ENCODE data around the gene DNM2. TPM values are rescaled to one million over a fixed set of nuclear protein-coding genes. Genes with fewer than 3 reads are reported as not detected.

Gene DNM2
- total and polyA plus RNA-seq, 10 of the 15 experiments (the other 5 are each of a cell fraction or from before 2014, with no cell fraction given): 1.2 to 146 (median 68.9) TPM

DNA sequence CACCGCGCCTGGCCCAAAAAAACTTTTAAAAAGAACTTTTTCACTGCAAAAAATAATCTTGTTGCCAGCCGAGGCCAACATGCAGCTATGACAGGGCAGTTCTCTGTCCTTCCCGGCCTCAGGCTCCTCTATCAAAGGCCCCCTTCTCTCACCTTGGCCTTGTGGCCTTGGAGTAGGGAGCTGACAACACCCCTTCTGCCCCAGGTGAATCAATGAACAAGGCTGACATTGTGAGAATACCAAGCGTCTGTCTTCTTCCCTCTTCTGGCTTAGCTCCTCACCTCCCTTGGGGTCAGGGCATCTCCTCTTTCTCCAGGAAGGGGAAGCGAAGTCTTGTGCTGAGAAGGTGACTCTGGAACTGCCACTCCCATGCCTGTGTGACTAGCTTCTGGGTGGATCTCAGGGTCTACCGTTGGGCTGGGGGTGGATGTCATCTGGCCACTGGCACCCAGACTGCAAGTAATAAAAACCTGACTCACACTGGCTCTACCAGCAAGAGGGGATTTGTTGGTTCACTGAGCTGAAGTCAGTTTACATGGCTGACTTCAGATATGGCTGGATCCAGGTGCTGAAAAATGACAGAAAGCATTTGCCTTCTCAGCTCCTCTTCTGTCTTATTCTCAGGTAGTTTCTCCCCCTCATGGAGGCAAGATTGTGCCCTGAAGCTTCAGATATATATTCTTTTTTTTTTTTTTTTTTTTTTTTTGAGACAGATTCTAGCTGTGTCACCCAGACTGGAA lies 136.6 kb downstream of the DNM2 start:
- POLR2A ChIA-PET: interaction anchor here (0.5 to 1.6 kb wide), 6 partner anchors 10 to 214 kb away, joined by 3 to 11 read pairs (median 4); partner anchors contain the start of gene DNM2
- CTCF ChIA-PET: interaction anchor here (1.0 to 5.4 kb wide), 10 partner anchors 9 to 155 kb away, joined by 3 to 42 read pairs (median 5); partner anchors contain the start of genes DNM2, QTRT1 and TMED1
- 44% methylated on average over 7 of the region's 7 CpGs for WGBS (ENCODE audit: insufficient coverage, insufficient replicate concordance, low lambda C conversion rate, missing lambda C conversion rate)
- RAD21 ChIA-PET (ENCODE audit: unreplicated experiment): interaction anchor here (0.8 to 2.2 kb wide), 5 partner anchors 8 to 138 kb away, joined by 3 to 9 read pairs (median 7); partner anchors contain the start of gene DNM2
- Histone ChIP-seq H3K27me3 (replicated peaks in 1 of 2; ENCODE audit: control insufficient read depth in 2 of 2, insufficient read depth in 2 of 2, low read length in 1 of 2) (no peaks in the 10 kb centered on the region), H3K4me1 (ENCODE audit: control insufficient read depth, insufficient read depth, low read length) (no peaks in the 10 kb centered on the region), H3K79me2 (ENCODE audit: control insufficient read depth, insufficient read depth, low read length) (no peaks in the 10 kb centered on the region), H3K27ac (ENCODE audit: control insufficient read depth, insufficient read depth) (no peak overlapping the region), H2AFZ (ENCODE audit: control insufficient read depth, low read depth, low read length) (no peak overlapping the region), H4K20me1 (ENCODE audit: control insufficient read depth, insufficient read depth) (no peaks in the 10 kb centered on the region), H3K9ac (ENCODE audit: control insufficient read depth, insufficient read depth, low read length) (no peak overlapping the region), H3K4me2 (ENCODE audit: control insufficient read depth, insufficient read depth) (no peak overlapping the region), H3K4me3 (no peak overlapping the region), H3K9me3 (replicated peaks; ENCODE audit: control insufficient read depth, insufficient read depth, low read length) (no peaks in the 10 kb centered on the region), H3K36me3 (ENCODE audit: control insufficient read depth in 2 of 2, insufficient read depth in 2 of 2, low read length in 1 of 2) (no peaks in the 10 kb centered on the region)
- BruUV-seq (replicated peaks): no TSS peak
- FAIRE-seq (no peak), DNase-seq (ENCODE audit: low read depth, low spot score) (no peak), ATAC-seq (no peak)
- intact Hi-C loops (cut with micrococcal nuclease; ENCODE audit: unreplicated experiment) (no loop called here), in situ Hi-C loops (cut with MboI) (no loop called here)
- SMC1A ChIA-PET (ENCODE audit: uncharacterized antibody, unreplicated experiment): interaction anchor here (1.2 to 2.3 kb wide), 3 partner anchors 8 to 137 kb away, joined by 3 to 10 read pairs (median 4); partner anchors contain the start of gene DNM2
- no peak for TF ChIP-seq MTA3 (IDR thresholded peaks at IDR 0.05; ENCODE audit: borderline replicate concordance, low read length)
- TF ChIP-seq BCL11A (IDR thresholded peaks at IDR 0.05; ENCODE audit: low read depth, low read length): no peak
- TF ChIP-seq, protein P1, sequence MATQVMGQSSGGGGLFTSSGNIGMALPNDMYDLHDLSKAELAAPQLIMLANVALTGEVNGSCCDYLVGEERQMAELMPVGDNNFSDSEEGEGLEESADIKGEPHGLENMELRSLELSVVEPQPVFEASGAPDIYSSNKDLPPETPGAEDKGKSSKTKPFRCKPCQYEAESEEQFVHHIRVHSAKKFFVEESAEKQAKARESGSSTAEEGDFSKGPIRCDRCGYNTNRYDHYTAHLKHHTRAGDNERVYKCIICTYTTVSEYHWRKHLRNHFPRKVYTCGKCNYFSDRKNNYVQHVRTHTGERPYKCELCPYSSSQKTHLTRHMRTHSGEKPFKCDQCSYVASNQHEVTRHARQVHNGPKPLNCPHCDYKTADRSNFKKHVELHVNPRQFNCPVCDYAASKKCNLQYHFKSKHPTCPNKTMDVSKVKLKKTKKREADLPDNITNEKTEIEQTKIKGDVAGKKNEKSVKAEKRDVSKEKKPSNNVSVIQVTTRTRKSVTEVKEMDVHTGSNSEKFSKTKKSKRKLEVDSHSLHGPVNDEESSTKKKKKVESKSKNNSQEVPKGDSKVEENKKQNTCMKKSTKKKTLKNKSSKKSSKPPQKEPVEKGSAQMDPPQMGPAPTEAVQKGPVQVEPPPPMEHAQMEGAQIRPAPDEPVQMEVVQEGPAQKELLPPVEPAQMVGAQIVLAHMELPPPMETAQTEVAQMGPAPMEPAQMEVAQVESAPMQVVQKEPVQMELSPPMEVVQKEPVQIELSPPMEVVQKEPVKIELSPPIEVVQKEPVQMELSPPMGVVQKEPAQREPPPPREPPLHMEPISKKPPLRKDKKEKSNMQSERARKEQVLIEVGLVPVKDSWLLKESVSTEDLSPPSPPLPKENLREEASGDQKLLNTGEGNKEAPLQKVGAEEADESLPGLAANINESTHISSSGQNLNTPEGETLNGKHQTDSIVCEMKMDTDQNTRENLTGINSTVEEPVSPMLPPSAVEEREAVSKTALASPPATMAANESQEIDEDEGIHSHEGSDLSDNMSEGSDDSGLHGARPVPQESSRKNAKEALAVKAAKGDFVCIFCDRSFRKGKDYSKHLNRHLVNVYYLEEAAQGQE (IDR thresholded peaks at IDR 0.05; ENCODE audit: low read depth, low read length): no peak
- no peak for TF ChIP-seq ZBED1 (IDR thresholded peaks at IDR 0.05; ENCODE audit: borderline replicate concordance)
- no peak for TF ChIP-seq STAT1 (conservative IDR thresholded peaks at IDR 0.05)
- TF ChIP-seq HCFC1 (IDR thresholded peaks at IDR 0.05; ENCODE audit: low read length): no peak
- no peak for TF ChIP-seq RAD21 (IDR thresholded peaks at IDR 0.05; ENCODE audit: insufficient read depth, low read depth, low read length)
- no peak for TF ChIP-seq SMC3 (IDR thresholded peaks at IDR 0.05; ENCODE audit: borderline replicate concordance, low read length)
- TF ChIP-seq, protein P2, sequence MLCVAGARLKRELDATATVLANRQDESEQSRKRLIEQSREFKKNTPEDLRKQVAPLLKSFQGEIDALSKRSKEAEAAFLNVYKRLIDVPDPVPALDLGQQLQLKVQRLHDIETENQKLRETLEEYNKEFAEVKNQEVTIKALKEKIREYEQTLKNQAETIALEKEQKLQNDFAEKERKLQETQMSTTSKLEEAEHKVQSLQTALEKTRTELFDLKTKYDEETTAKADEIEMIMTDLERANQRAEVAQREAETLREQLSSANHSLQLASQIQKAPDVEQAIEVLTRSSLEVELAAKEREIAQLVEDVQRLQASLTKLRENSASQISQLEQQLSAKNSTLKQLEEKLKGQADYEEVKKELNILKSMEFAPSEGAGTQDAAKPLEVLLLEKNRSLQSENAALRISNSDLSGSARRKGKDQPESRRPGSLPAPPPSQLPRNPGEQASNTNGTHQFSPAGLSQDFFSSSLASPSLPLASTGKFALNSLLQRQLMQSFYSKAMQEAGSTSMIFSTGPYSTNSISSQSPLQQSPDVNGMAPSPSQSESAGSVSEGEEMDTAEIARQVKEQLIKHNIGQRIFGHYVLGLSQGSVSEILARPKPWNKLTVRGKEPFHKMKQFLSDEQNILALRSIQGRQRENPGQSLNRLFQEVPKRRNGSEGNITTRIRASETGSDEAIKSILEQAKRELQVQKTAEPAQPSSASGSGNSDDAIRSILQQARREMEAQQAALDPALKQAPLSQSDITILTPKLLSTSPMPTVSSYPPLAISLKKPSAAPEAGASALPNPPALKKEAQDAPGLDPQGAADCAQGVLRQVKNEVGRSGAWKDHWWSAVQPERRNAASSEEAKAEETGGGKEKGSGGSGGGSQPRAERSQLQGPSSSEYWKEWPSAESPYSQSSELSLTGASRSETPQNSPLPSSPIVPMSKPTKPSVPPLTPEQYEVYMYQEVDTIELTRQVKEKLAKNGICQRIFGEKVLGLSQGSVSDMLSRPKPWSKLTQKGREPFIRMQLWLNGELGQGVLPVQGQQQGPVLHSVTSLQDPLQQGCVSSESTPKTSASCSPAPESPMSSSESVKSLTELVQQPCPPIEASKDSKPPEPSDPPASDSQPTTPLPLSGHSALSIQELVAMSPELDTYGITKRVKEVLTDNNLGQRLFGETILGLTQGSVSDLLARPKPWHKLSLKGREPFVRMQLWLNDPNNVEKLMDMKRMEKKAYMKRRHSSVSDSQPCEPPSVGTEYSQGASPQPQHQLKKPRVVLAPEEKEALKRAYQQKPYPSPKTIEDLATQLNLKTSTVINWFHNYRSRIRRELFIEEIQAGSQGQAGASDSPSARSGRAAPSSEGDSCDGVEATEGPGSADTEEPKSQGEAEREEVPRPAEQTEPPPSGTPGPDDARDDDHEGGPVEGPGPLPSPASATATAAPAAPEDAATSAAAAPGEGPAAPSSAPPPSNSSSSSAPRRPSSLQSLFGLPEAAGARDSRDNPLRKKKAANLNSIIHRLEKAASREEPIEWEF (IDR thresholded peaks at IDR 0.05; ENCODE audit: insufficient replicate concordance, low read depth, low read length): no peak
- TF ChIP-seq NR2F1 (conservative IDR thresholded peaks at IDR 0.05): no peak
- no peak for TF ChIP-seq RELA (IDR thresholded peaks at IDR 0.05; ENCODE audit: borderline replicate concordance, partially characterized antibody)
- TF ChIP-seq SRF (IDR thresholded peaks at IDR 0.05; ENCODE audit: low read depth in 2 of 2, low read length in 2 of 2): no peak
- no peak for TF ChIP-seq NRF1 (conservative IDR thresholded peaks at IDR 0.05; ENCODE audit: low read depth, low read length)
- no peak for TF ChIP-seq SIX5 (IDR thresholded peaks at IDR 0.05; ENCODE audit: low read depth, low read length, severe bottlenecking)
- TF ChIP-seq SUPT20H (IDR thresholded peaks at IDR 0.05; ENCODE audit: borderline replicate concordance, control insufficient read depth, low read depth, low read length): no peak
